ENCODE data around the gene PGAP6. TPM values are rescaled to one million over a fixed set of nuclear protein-coding genes. Genes with fewer than 3 reads are reported as not detected.

Gene PGAP6
- total RNA-seq, 1 donor from 2014 or later, result 114 TPM

DNA sequence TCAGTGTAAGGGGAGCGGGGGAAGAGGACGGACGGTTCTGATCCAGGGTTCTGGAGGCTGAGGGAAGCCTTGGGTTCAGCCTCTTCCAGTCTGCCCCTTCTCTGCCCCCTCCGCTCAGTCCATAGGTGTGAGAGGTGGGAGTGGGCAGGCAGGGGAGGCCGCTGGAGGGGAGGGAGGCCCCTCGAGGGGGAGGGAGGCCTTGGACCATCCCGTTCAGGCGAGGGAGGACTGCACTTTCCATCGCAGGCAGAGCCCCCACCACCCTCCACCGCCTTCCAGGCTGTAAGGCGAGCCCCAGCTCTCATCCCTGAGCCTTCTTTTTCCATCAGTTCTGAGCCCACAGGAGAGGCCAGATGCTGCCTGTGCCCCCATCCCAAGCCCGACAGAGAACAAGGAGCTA is 25.0 kb downstream of the PGAP6 start:
- DNase-seq (ENCODE audit: low read depth), result no peak
- Histone ChIP-seq H3K36me3 (ENCODE audit: control insufficient read depth, insufficient read depth, low read length) (no peaks in the 10 kb centered on the region), H3K27me3 (ENCODE audit: control insufficient read depth, insufficient read depth, low read length) (peaks cover under 1% of the 10 kb centered on the region), H3K4me3 (ENCODE audit: low read depth, low read length) (no peak overlapping the region)
- TF ChIP-seq, protein P1, sequence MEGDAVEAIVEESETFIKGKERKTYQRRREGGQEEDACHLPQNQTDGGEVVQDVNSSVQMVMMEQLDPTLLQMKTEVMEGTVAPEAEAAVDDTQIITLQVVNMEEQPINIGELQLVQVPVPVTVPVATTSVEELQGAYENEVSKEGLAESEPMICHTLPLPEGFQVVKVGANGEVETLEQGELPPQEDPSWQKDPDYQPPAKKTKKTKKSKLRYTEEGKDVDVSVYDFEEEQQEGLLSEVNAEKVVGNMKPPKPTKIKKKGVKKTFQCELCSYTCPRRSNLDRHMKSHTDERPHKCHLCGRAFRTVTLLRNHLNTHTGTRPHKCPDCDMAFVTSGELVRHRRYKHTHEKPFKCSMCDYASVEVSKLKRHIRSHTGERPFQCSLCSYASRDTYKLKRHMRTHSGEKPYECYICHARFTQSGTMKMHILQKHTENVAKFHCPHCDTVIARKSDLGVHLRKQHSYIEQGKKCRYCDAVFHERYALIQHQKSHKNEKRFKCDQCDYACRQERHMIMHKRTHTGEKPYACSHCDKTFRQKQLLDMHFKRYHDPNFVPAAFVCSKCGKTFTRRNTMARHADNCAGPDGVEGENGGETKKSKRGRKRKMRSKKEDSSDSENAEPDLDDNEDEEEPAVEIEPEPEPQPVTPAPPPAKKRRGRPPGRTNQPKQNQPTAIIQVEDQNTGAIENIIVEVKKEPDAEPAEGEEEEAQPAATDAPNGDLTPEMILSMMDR (IDR thresholded peaks at IDR 0.05; ENCODE audit: insufficient read depth, low read length, poor library complexity, severe bottlenecking), result no peak

DNA sequence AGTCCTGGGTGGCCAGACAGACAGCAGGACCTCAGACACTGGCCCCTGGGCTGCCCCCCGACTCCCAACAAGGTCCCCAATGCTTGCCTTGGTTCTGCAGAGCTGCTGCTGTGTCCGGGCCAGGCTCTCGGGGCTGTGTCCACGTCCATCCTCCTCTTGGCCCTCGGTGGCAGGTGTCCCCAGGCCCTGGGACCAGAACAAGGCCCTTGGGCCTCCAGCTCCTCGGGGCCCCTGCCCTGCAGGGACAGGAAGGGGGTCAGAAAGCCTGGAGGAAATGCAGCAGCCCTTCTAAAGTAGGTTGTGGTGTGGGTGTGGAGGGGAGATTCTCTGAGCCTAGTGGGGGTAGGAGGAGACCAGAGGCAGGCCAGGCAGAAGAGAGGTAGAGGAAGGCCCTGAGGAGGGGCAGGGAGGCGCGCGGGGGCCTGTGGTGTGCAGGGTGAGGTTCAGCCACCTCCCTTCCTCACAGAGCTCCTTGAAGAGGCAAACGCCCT is 26.8 kb downstream of the PGAP6 start:
- no peaks in the 10 kb centered on the region for H3K27me3 ChIP-seq (ENCODE audit: control insufficient read depth, insufficient read depth, low read length)
- H3K4me3 ChIP-seq (ENCODE audit: low read depth, low read length), result no peak overlapping the region
- TF ChIP-seq, protein P1 (IDR thresholded peaks at IDR 0.05; ENCODE audit: insufficient read depth, low read length, poor library complexity, severe bottlenecking), result no peak
- H3K36me3 ChIP-seq (ENCODE audit: control insufficient read depth, insufficient read depth, low read length), result no peaks in the 10 kb centered on the region
- no peak for DNase-seq (ENCODE audit: low read depth)

DNA sequence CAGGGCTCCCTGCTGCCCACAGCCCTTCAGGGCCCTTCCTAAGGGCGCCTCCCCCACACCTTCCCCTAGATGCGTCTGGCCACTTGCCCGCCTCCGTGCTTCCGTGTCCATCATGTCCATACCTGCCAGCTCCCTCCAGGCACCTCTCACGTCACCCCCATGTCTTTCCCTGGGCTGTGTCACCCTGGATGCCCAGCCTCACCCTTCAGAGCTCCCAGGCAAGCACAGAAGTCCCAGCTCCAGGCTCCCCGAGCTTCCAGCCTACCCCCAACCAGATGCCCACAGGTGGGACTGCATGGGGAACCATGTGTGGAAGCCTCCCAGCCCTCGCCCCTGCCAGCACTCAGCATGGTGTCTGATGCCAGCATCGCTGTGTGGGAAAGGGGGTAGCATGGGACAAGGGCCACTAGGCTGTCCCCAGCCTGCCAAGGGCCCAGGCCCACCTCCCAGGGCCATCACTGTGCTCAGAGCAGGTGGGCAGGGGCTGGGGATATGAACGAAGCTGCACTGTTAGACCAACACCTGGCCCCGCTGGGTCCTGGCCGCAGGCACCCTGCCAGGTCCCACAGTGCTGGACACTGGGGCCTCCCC is 27.4 kb downstream of the PGAP6 start:
- no peak for DNase-seq (ENCODE audit: low read depth)
- TF ChIP-seq, protein P1 (IDR thresholded peaks at IDR 0.05; ENCODE audit: insufficient read depth, low read length, poor library complexity, severe bottlenecking), result no peak
- H3K27me3 ChIP-seq (ENCODE audit: control insufficient read depth, insufficient read depth, low read length), result no peaks in the 10 kb centered on the region
- H3K4me3 ChIP-seq (ENCODE audit: low read depth, low read length), result no peak overlapping the region
- H3K36me3 ChIP-seq (ENCODE audit: control insufficient read depth, insufficient read depth, low read length), result no peaks in the 10 kb centered on the region

DNA sequence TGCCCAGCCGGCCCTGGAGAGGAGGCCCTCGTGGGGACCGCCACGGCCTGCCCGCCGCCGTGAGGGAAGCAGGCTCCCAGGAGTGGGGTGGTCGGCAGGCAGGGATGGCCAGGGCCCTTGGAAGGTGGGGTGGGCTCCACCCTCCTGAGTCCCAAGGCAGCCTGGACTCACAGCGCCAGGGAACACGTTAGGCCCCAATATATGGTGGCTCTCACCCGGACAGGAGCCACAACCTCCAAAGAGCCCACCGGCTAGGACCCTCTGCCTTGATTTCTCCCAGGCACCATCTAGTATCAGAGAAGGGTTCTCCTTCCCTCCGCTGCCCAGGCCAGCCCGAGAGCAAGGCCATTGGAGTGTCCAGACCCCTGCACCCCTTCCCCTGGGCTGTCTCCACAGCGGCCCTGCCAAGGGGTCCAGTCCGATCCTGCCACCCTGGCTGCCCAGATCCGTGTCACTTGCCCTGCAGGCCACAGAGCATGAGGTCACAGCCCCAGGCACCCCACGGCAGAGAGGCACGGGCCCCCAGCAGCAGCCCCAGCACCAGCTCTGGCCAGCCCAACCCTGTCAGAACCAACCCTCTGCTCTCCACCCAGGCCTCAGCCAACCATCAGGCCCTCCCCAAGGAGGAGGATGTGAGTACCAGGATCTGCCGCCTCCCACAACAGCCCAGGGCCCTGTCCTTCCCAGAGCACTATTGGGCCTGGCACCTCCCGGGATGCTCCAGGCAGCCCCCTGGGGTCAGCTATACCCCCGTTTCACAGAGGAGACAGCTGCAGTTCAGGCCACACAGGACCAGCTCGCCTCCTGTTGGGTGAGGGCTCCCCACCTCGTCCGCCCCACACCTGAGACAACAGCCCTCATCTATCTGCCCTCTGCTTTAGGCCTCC is 28.1 kb downstream of the PGAP6 start:
- no peaks in the 10 kb centered on the region for H3K36me3 ChIP-seq (ENCODE audit: control insufficient read depth, insufficient read depth, low read length)
- H3K4me3 ChIP-seq (ENCODE audit: low read depth, low read length), result peak overlapping the region; percentile 37
- no peaks in the 10 kb centered on the region for H3K27me3 ChIP-seq (ENCODE audit: control insufficient read depth, insufficient read depth, low read length)
- TF ChIP-seq, protein P1 (IDR thresholded peaks at IDR 0.05; ENCODE audit: insufficient read depth, low read length, poor library complexity, severe bottlenecking), result no peak
- DNase-seq (ENCODE audit: low read depth), result no peak

DNA sequence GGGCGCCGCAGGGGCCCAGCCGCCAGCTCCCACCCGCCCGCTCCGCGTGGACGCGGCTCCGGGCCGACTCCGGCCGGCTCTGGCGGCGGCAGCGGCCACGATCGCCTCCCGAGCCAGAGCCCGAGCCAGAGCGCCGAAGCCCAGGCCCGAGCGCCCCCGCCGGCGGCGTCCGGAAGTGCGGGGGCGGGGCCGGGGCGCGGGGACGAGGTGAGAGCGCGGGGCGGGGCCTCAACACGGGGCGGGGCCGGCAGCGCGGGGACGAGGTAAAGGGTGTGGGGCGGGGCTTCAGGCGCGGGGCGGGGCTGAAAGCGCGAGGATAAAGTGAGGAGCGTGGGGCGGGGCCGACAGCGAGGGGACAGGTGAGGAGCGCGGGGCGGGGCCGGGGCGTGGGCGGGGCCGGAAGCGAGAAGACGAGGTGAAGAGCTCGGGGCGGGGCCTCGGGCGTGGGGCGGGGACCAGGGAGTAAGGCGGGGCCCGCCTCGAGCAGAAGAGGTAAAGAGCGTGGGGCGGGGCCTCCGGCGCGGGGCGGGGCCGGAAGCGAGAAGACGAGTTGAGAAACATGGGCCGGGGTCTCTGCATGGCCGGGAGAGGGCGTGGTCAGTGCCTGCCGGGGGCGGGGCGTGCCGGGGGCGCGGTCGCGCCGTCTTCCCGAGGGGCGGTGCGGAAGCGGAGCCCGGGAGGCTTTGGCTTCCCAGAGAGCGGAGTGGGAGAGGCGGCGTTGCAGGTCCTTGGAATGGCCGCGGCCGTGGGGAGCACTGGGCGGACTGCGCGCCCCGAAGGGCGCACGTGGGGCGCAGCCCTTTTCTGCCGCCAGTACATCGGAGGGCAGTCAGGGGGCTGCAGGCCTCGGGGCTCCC is 29.0 kb downstream of the PGAP6 start, which contains the start of gene AXIN1:
Gene AXIN1 (minus strand): TSS at position 177 of the 857 bp plus-strand sequence. CDS start 5,698 bp downstream, outside the sequence.
- TF ChIP-seq, protein P1 (IDR thresholded peaks at IDR 0.05; ENCODE audit: insufficient read depth, low read length, poor library complexity, severe bottlenecking), result no peak
- peak; percentile 76 for DNase-seq (ENCODE audit: low read depth)
- no peaks in the 10 kb centered on the region for H3K36me3 ChIP-seq (ENCODE audit: control insufficient read depth, insufficient read depth, low read length)
- H3K4me3 ChIP-seq (ENCODE audit: low read depth, low read length), result peak within 1 kb of the TSS; percentile 66
- no peaks in the 10 kb centered on the region for H3K27me3 ChIP-seq (ENCODE audit: control insufficient read depth, insufficient read depth, low read length)

All from kidney epithelial cell (primary cell).